IPS DF 19.7 (cell line): ENCODE results near the gene SYNPO2L.
"Not testable (repeated sequence)": the region's sequence is repeated elsewhere in the genome, so short reads cannot be mapped to it uniquely, and the experiment has no call there.

Experiments
- DNase-seq: peaks from one replicate; pipeline ENCODE4 v3.0.0-alpha.2; 2013; ENCODE audit warnings: low read depth, low spot score

The SYNPO2L gene

GRCh38 chr10:73655990-73656298 is at the start of gene SYNPO2L:
Gene SYNPO2L (minus strand): TSS chr10:73656029. CDS start chr10:73655922, 107 bp downstream.
- DNase-seq: no peak

GRCh38 chr10:73703924-73704323 is 48.1 kb upstream of the SYNPO2L start:
- DNase-seq: not testable (repeated sequence)

GRCh38 chr10:73698819-73699218 is 43.0 kb upstream of the SYNPO2L start:
- not testable (repeated sequence) for DNase-seq

GRCh38 chr10:73697675-73698159 is 41.9 kb upstream of the SYNPO2L start, which contains the start of gene AGAP5:
Gene AGAP5 (minus strand): TSS chr10:73698109. CDS start chr10:73697755, 354 bp downstream.
- DNase-seq: not testable (repeated sequence)

- DNase-seq: not testable (repeated sequence)
These were observed 39.5 kb upstream of the SYNPO2L start for GRCh38 chr10:73695302-73695701.

- DNase-seq: not testable (repeated sequence)
These were observed 34.9 kb upstream of the SYNPO2L start for GRCh38 chr10:73690755-73691154.

- DNase-seq: not testable (repeated sequence)
These were observed 33.8 kb upstream of the SYNPO2L start for GRCh38 chr10:73689596-73689995.

- DNase-seq: not testable (repeated sequence)
These were observed 31.8 kb upstream of the SYNPO2L start for GRCh38 chr10:73687641-73688040.

- DNase-seq: not testable (repeated sequence)
These were observed 18.7 kb upstream of the SYNPO2L start for GRCh38 chr10:73674546-73674945.

GRCh38 chr10:73668378-73668777 is 12.5 kb upstream of the SYNPO2L start:
- not testable (repeated sequence) for DNase-seq

- not testable (repeated sequence) for DNase-seq
These were observed 10.5 kb upstream of the SYNPO2L start for GRCh38 chr10:73666153-73666809.

GRCh38 chr10:73665581-73665980 is 9.8 kb upstream of the SYNPO2L start:
- not testable (repeated sequence) for DNase-seq

- not testable (repeated sequence) for DNase-seq
These were observed 8.6 kb upstream of the SYNPO2L start for GRCh38 chr10:73664156-73665040.

- DNase-seq: not testable (repeated sequence)
These were observed 7.8 kb upstream of the SYNPO2L start for GRCh38 chr10:73663621-73664020.

- DNase-seq: not testable (repeated sequence)
These were observed 6.9 kb upstream of the SYNPO2L start for GRCh38 chr10:73662705-73663104.

- no peak for DNase-seq
These were observed 406 bp downstream of the SYNPO2L start for GRCh38 chr10:73655257-73655989.

GRCh38 chr10:73653701-73654100 is 2.1 kb downstream of the SYNPO2L start:
- no peak for DNase-seq

- no peak for DNase-seq
These were observed 2.6 kb downstream of the SYNPO2L start for GRCh38 chr10:73653195-73653594.

GRCh38 chr10:73650537-73651331 is 5.1 kb downstream of the SYNPO2L start:
- no peak for DNase-seq

GRCh38 chr10:73649876-73650536 is 5.8 kb downstream of the SYNPO2L start:
- DNase-seq: no peak
